Activated CD4-positive, alpha-beta T cell treated with anti-CD3 and anti-CD28 coated beads, Interleukin-10, Interleukin-2, amounts not matched to agents 100 ng/mL and 50 ng/mL, durations not matched to agents 16 hours and 8 hours (primary cell): ENCODE data around the gene RNU6-8.

Source experiments
- DNase-seq: peaks from one replicate; pipeline ENCODE4 v3.0.0-alpha.2; 2020

The RNU6-8 gene

GRCh38 chr14:32203928-32204357, 874 bp upstream of the RNU6-8 start:
- DNase-seq = peak; percentile 23

GRCh38 chr14:32202491-32202997, 525 bp downstream of the RNU6-8 start:
- DNase-seq = no peak

- peak; percentile 35 for DNase-seq
These were observed 1.1 kb downstream of the RNU6-8 start, which contains the start of gene RNU6-7 for GRCh38 chr14:32201816-32202490. Gene RNU6-7, plus strand, starts transcription at chr14:32202045.

GRCh38 chr14:32201193-32201815, 1.8 kb downstream of the RNU6-8 start:
- DNase-seq = peak; percentile 87

- no peak for DNase-seq
These were observed 2.5 kb downstream of the RNU6-8 start for GRCh38 chr14:32200368-32201192.

- DNase-seq = peak; percentile 8
These were observed 5.2 kb downstream of the RNU6-8 start for GRCh38 chr14:32197919-32198318.

- no peak for DNase-seq
These were observed 7.4 kb downstream of the RNU6-8 start for GRCh38 chr14:32195636-32196035.

GRCh38 chr14:32193532-32193931, 9.5 kb downstream of the RNU6-8 start:
- DNase-seq = peak; percentile 28

- DNase-seq = no peak
These were observed 10.2 kb downstream of the RNU6-8 start for GRCh38 chr14:32192712-32193373.

- no peak for DNase-seq
These were observed 12.4 kb downstream of the RNU6-8 start for GRCh38 chr14:32190673-32191072.

- DNase-seq = no peak
These were observed 13.3 kb downstream of the RNU6-8 start for GRCh38 chr14:32189811-32190210.

GRCh38 chr14:32186248-32186647, 16.8 kb downstream of the RNU6-8 start:
- no peak for DNase-seq

GRCh38 chr14:32185097-32185496, 18.0 kb downstream of the RNU6-8 start:
- no peak for DNase-seq

GRCh38 chr14:32183151-32184058, 19.7 kb downstream of the RNU6-8 start:
- no peak for DNase-seq

- DNase-seq = no peak
These were observed 31.6 kb downstream of the RNU6-8 start for GRCh38 chr14:32171469-32171868.

GRCh38 chr14:32169191-32169590, 33.9 kb downstream of the RNU6-8 start:
- no peak for DNase-seq

- DNase-seq = no peak
These were observed 35.2 kb downstream of the RNU6-8 start for GRCh38 chr14:32167907-32168306.

- no peak for DNase-seq
These were observed 36.1 kb downstream of the RNU6-8 start for GRCh38 chr14:32166924-32167323.

- no peak for DNase-seq
These were observed 37.0 kb downstream of the RNU6-8 start for GRCh38 chr14:32166029-32166428.
